GM21825 (cell line): ENCODE results near the gene C1orf21.

Experiments
- ATAC-seq: cut with Tn5 transposase; IDR thresholded peaks from one replicate; pipeline ENCODE4 v1.9.1; 2021; ENCODE audit warnings: mild to moderate bottlenecking, moderate library complexity; ENCODE audit not compliant: unreplicated experiment

Gene C1orf21

GRCh38 chr1:184443201-184443600 is 56.4 kb downstream of the C1orf21 start:
- no peak for ATAC-seq

- no peak for ATAC-seq
Measured at GRCh38 chr1:184443624-184444023, 56.8 kb downstream of the C1orf21 start.

GRCh38 chr1:184445997-184446396 is 59.2 kb downstream of the C1orf21 start:
- no peak for ATAC-seq

- no peak for ATAC-seq
Measured at GRCh38 chr1:184447651-184448185, 60.9 kb downstream of the C1orf21 start.

GRCh38 chr1:184449916-184450315 is 63.1 kb downstream of the C1orf21 start:
- no peak for ATAC-seq

- ATAC-seq = no peak
Measured at GRCh38 chr1:184455786-184456185, 69.0 kb downstream of the C1orf21 start.

GRCh38 chr1:184456189-184456588 is 69.4 kb downstream of the C1orf21 start:
- ATAC-seq = no peak

GRCh38 chr1:184457500-184457899 is 70.7 kb downstream of the C1orf21 start:
- no peak for ATAC-seq

GRCh38 chr1:184461321-184461720 is 74.5 kb downstream of the C1orf21 start:
- no peak for ATAC-seq

- no peak for ATAC-seq
Measured at GRCh38 chr1:184462155-184462554, 75.3 kb downstream of the C1orf21 start.

GRCh38 chr1:184462990-184463389 is 76.2 kb downstream of the C1orf21 start:
- no peak for ATAC-seq

GRCh38 chr1:184463680-184464079 is 76.9 kb downstream of the C1orf21 start:
- no peak for ATAC-seq

- no peak for ATAC-seq
Measured at GRCh38 chr1:184464757-184465156, 77.9 kb downstream of the C1orf21 start.

- ATAC-seq = no peak
Measured at GRCh38 chr1:184465489-184466146, 78.8 kb downstream of the C1orf21 start.

GRCh38 chr1:184467295-184467694 is 80.5 kb downstream of the C1orf21 start:
- no peak for ATAC-seq

- no peak for ATAC-seq
Measured at GRCh38 chr1:184469396-184469795, 82.6 kb downstream of the C1orf21 start.

- ATAC-seq = no peak
Measured at GRCh38 chr1:184471686-184472085, 84.9 kb downstream of the C1orf21 start.

- ATAC-seq = no peak
Measured at GRCh38 chr1:184472136-184472535, 85.3 kb downstream of the C1orf21 start.

GRCh38 chr1:184473176-184473966 is 86.5 kb downstream of the C1orf21 start:
- ATAC-seq = no peak

GRCh38 chr1:184476187-184476586 is 89.4 kb downstream of the C1orf21 start:
- no peak for ATAC-seq

- ATAC-seq = no peak
Measured at GRCh38 chr1:184479435-184480167, 92.8 kb downstream of the C1orf21 start.
